Left colon (tissue), 2 donors: ENCODE measurements around the gene DHODH. TPM values are rescaled to one million over a fixed set of nuclear protein-coding genes. Genes with fewer than 3 reads are reported as not detected.

ENCODE experiments used
- ATAC-seq: fragments of 200-7000 bp; cut with Tn5 transposase; one replicate; pipeline ENCODE4 v1.9.1; 2020; ENCODE audit warnings: mild to moderate bottlenecking, moderate library complexity
- DNase-seq, 2 donors: peaks; one replicate each; pipeline ENCODE4 v3.0.0-alpha.2; 2020
- intact Hi-C, 2 donors: fragments of 100-400 bp; cut with DNase I in 1 of 2; cut with micrococcal nuclease in 1 of 2; formaldehyde crosslinking; loops; one replicate each; pipeline versions ENCODE4 v1.11.2 to v1.14.0; 2022; cut with DNase I, micrococcal nuclease
- total RNA-seq, 2 donors: library from RNA; stranded (reverse); fragmentation: NEBNext Ultra II Directional; extraction: Animal tissue kit (Norgen Biotek cat#: 25700); gene quantifications; one replicate each; pipeline ENCODE4 v1.2.1, GENCODE V29; 2021
- donor health status: DM: no; HTN: no; CAD: no.
- donor health status: DM: yes; HTN: yes; CAD: no.

Gene DHODH
- total RNA-seq, 2 donors from 2014 or later = 5.6 to 6.3 TPM

- no peak for ATAC-seq
- DNase-seq = no peak
- intact Hi-C loops = loop anchor here in 1 of 2 donors (10.0 kb wide), 1 partner anchor 85 kb away; the partner anchor contains the start of genes DHX38 and TXNL4B
Observed at GRCh38 chr16:72009779-72010178, 1.2 kb downstream of the DHODH start.

- no peak for ATAC-seq
- DNase-seq = no peak
- intact Hi-C loops = loop anchor here in 1 of 2 donors (10.0 kb wide), 1 partner anchor 82 kb away; the partner anchor contains the start of genes DHX38 and TXNL4B
Observed at GRCh38 chr16:72012607-72013006, 4.1 kb downstream of the DHODH start.

- DNase-seq (no peak), ATAC-seq (no peak)
- intact Hi-C loops = loop anchor here in 1 of 2 donors (10.0 kb wide), 1 partner anchor 81 kb away; the partner anchor contains the start of genes DHX38 and TXNL4B
Observed at GRCh38 chr16:72013389-72013788, 4.8 kb downstream of the DHODH start.

DNA sequence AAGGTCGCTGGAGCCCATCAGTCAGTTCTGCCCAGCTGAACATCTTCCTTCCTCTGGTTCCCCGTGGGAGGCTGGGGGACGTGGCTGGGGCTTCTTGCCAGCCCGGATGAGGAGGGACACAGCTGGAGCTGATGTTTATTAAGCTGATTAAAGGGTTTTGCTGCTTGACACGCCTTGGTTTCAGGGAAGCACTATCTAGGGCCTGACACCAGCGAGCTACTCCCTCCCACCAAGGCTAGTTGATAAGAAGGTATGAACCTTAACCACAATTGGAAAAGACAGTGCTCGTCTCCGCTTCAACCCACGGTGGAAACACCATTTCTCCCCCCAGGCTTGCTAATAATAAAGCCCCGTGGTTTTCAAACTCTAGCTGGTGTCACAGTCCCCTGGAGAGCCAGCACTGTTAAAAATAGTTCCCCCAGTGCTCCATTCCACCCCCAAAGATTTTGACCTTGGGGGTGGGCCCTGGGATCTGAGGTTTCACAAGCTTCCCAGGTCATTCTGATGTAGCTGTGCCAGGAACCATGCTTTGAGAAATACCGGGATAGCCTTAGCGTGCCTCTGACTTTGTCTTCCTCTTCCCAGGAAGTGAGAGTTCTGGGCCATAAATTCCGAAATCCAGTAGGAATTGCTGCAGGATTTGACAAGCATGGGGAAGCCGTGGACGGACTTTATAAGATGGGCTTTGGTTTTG is 5.5 kb downstream of the DHODH start:
- intact Hi-C loops = loop anchor here in 1 of 2 donors (10.0 kb wide), 1 partner anchor 81 kb away; the partner anchor contains the start of genes DHX38 and TXNL4B
- DNase-seq = no peak
- ATAC-seq = no peak

GRCh38 chr16:72014675-72015074 is 6.1 kb downstream of the DHODH start:
- DNase-seq (no peak), ATAC-seq (no peak)
- intact Hi-C loops = loop anchor here in 1 of 2 donors (10.0 kb wide), 1 partner anchor 80 kb away; the partner anchor contains the start of genes DHX38 and TXNL4B

DNA sequence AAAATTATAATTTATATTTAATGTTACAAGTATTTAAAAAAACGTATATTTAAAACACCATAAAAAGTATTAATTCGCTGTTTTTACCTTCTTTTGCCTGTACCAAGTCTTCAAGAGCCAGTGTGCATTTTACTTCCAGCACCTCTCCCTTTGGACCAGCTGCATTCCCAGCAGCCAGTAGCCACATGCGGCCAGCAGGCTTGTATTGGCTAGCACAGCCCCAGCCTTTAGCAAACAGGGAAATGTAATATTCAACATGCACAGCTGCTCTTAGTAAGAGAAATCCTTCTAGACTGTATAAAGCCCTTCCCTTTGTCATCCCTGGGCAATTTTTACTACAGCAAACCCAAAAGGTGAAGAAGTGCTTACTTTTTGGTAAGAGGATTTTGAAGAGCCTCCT is 6.6 kb downstream of the DHODH start:
- intact Hi-C loops = loop anchor here in 1 of 2 donors (10.0 kb wide), 1 partner anchor 80 kb away; the partner anchor contains the start of genes DHX38 and TXNL4B
- peak in 1 of 2 donors; percentile 30 for DNase-seq
- peak; percentile 92 for ATAC-seq

DNA sequence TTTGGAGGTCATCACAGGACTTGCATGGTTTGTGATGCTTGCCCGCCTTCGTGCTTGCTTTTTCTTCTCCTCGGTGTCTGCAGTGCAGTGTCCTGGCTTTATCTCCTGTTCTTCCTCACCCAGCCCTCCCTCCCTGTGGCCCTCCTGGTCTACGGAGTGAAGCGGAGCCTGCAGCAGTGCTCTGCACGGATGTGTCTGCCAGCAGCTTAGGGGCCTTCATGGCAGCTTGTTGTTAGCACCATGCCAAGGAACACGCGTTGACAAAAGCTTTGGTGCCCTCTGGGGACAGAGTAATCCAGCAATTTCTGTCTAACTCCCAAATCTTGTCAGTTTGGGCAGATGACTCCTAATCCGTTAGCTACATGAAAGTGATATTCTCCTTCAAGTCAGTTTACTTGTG is 9.9 kb downstream of the DHODH start:
- intact Hi-C loops = loop anchor here in 1 of 2 donors (10.0 kb wide), 1 partner anchor 76 kb away; the partner anchor contains the start of genes DHX38 and TXNL4B
- ATAC-seq = no peak

DNA sequence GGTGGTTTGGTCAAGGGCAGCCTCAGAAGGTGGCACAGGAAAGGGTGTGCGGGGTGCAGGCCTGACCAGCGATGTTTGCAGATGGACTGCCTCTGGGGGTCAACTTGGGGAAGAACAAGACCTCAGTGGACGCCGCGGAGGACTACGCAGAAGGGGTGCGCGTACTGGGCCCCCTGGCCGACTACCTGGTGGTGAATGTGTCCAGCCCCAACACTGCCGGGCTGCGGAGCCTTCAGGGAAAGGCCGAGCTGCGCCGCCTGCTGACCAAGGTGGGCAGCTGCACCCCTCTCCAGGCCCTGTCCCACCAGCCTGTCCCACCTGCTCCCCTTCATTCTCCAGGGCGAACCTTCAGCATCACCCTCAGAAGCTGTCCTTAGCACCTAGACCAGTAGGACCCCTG is 12.5 kb downstream of the DHODH start:
- intact Hi-C loops = no loop called here
- ATAC-seq (no peak), DNase-seq (no peak)

More for the DNA sequence above, 9.9 kb downstream of the DHODH start:
- DNase-seq = no peak

- intact Hi-C loops = no loop called here
- ATAC-seq (no peak), DNase-seq (no peak)
Observed at GRCh38 chr16:72022127-72022526, 13.6 kb downstream of the DHODH start.

GRCh38 chr16:72023962-72024361 is 15.4 kb downstream of the DHODH start:
- no peak for ATAC-seq
- DNase-seq = no peak

GRCh38 chr16:72024862-72025382 is 16.4 kb downstream of the DHODH start:
- ATAC-seq (no peak), DNase-seq (no peak)
- intact Hi-C loops = no loop called here

More at GRCh38 chr16:72023962-72024361, 15.4 kb downstream of the DHODH start:
- intact Hi-C loops = no loop called here

DNA sequence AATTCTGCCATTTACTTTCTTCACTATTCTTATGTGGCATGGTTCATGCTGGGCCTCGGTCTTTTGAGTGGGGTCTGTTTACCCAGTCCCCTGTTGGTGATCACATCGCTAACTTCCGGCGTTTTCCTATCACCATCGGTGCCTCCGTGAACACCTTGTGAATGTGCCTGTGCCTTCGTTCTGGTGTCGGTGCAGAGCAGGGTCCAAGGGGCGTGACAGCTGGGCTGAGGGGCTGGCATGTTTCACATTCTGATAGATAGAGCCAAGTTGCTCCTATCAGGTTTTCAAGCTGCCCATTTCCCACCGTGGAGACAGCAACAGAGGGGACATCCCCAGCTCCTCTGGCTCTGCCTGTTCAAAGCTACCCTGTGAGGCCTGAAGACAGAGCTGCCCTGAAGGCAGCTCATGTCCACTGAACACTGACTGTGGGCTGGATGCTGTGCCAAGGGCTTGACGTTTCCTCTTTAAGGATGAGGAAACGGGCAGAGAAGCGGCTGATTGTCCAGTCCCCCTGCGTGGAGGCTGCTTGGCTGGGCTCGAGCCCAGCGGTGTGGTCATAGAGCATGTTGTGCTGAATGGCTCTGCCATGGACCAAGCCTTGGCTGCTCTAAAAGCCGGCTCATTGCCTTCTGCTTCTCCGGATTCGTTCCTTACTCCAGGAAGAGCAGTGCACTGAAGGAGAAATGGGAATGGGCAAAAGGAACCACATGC is 17.0 kb downstream of the DHODH start:
- ATAC-seq = no peak
- intact Hi-C loops = no loop called here

DNA sequence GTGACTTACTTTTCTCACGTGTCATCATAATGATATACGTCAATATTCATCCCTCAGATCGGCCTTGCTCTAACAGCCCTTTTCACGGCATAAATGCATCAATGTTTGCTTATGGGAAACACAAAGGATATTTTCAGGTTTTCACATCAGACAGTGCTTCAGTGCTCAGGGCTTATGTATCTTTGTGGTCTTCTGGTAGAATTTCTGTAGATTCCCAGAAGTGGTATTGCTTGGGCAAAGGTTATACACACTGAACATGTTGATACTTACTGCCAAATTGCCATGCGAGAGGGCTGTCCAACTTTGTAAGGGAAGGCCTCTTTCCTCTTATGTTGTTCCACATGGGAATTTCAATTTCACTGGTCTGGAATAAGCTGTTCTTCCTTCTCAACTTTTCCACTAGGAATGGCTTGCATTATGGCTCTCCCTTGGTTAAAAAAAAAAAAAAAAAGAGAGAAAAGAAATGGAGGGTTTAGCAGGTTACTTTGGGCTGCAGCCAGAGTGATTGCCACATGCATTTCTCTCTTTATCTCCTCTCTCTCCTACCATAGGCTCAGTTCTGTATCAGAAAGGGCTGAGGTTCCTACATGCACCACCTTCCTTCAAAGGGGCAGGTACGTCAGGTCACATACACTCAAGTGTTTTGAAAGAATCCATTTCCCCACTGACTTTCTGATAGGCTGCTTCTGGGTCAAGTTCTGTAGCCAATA is 19.3 kb downstream of the DHODH start:
- intact Hi-C loops = no loop called here
- DNase-seq (no peak), ATAC-seq (no peak)

More for the DNA sequence above, 17.0 kb downstream of the DHODH start:
- no peak for DNase-seq

DNA sequence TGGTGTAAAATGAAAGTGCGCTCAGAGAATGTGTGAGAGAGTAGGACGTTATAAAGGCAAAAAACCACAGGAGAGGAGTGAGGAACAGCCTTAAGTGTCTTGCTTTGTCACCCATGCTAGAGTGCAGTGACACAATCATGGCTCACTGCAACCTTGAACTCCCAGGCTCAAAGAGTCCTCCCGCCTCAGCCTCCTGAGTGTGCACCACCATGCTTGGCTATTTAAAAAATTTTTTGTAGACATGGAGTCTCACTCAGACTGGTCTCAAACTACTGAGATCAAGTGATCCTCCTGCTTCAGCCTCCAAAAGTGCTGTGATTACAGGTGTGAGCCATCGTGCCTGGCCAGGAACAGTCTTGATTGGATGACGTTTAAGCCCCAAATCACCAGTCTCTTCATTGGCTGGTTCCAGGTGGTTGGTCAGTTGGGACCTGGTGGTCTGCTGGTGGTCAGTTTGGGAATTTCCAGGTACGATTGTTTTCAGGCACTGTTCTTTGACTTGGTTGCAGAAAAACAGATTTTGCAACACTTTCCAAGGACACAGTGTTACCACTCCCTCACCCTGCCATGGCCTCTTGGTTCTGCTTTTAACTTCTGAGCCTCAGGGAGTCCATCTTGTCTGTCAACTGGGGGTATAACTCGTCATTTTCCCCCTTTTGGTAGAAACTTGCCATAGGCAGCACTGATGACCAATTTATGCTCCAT is 21.2 kb downstream of the DHODH start:
- intact Hi-C loops = no loop called here
- no peak for ATAC-seq
- no peak for DNase-seq

DNA sequence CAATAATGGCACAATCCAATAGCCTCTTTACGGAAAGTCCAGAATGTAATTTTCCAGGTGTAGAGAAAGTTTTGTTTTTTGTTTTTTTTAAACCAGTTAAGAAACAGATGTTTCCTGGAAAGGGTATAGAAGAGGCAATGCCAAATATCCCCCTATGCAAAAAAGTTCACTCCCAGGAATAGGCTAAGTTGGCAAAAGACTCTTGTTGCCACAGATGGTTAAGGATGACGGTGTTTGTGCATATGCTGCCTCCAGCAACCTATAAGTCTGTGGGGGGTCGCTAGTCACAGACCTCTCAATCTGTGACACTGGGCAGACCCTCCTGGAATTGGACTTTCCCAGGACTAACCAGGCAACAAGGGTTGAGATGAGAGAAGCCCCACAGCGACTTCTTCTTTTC is 24.9 kb downstream of the DHODH start:
- no peak for DNase-seq
- no peak for ATAC-seq
- intact Hi-C loops = no loop called here

DNA sequence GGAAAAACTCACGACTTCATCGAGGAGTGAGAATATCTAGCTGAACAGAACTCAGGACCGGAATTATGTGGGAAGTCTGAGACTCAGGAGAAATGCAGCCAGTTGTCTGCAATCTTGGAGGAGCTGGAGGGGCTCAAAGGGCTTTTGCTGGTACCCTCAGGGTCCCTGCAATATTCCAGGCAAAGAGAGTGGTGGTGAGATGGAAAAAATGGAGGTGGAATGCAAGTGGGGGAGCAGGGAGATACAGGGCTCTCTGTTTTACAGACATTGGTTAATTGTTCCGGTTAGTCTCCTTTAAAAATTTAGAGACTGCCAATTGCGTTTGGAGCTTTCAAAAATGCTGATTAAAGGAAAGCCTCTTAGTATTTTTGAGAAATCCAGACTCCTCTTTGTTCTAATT is 27.6 kb downstream of the DHODH start:
- intact Hi-C loops = no loop called here
- DNase-seq = no peak
- no peak for ATAC-seq

GRCh38 chr16:72042157-72042660 is 33.7 kb downstream of the DHODH start:
- intact Hi-C loops = no loop called here
- DNase-seq = no peak
- no peak for ATAC-seq

DNA sequence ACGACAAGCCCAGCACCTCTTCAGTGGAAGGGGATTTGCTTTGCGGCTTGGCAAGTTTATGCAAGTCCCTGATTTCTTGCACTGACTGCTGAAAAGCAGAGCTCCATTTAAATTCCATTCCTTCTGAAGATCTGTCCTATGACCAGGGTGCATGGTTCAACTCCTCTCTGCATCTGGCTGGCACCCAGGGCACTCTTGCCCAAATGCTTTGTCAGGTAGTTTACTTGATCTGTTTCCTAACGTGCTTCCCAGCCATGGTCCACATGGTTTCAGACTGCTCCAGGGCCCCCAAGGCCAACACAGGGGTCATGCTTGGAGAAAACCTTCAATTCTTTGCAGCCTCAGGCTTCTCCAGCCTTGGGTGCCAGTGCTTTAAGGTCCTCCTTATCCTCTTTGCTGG is 34.5 kb downstream of the DHODH start:
- intact Hi-C loops = no loop called here
- no peak for ATAC-seq
- DNase-seq = no peak
